Measurements from ENCODE around the gene BEST4.

BEST4 gene

DNA sequence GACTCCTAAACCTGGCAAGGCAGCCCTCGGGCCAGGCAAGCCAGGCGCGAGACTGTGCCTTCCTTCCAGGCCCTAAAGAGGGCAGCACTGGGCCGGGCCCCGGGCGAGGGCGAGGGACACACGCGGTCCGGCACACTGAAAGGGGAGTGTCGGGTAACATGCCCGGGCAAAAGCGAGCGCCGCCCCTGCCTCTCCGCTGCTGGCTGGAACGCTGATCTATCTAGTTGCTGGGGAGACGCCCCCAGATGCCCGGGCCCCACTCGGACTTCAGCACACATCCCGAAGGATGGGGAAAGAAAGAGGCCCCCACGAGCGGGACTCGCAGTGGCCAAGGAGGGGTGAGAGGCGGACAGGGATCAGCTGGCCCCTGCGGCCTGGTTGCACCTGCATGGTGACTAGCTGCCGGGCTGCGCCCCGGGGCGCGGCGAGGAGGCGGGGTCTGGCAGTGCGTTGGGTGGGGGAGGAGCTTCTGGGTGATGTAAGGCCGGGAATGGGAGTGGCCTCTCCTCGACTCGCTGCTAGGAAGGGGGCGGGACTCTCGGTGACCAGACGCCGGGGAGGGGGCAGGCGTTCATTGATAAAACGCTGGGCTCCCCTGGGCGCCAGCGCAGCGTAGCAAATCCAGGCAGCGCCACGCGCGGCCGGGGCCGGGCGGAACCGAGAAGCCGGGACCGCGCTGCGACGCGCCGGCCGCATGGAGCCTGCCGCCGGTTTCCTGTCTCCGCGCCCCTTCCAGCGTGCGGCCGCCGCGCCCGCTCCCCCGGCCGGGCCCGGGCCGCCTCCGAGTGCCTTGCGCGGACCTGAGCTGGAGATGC is 12.0 kb upstream of the BEST4 start, which contains the start of gene PLK3 (continued):
- TF ChIP-seq ZBTB44 (tag by site-specific recombination; IDR thresholded peaks at IDR 0.05): peak; percentile 97
- TF ChIP-seq ZBTB21 (tag by site-specific recombination; IDR thresholded peaks at IDR 0.05): peak; percentile 50; the same call in 1 of the 2 replicates
- TF ChIP-seq ZNF404 (tag by site-specific recombination; IDR thresholded peaks at IDR 0.05): no peak
- no peak for TF ChIP-seq ZNF521 (tag by site-specific recombination; IDR thresholded peaks at IDR 0.05)
- peak; percentile 94 for TF ChIP-seq ZNF2 (tag by site-specific recombination; IDR thresholded peaks at IDR 0.05)
- TF ChIP-seq ZBTB26 (tag by site-specific recombination; optimal IDR thresholded peaks at IDR 0.05): peak; percentile 81
- TF ChIP-seq RBAK (tag by site-specific recombination; IDR thresholded peaks at IDR 0.05): no peak
- TF ChIP-seq ZNF280D (tag by site-specific recombination; IDR thresholded peaks at IDR 0.05): no peak; the same call in 1 of the 2 replicates
- peak; percentile 96 for TF ChIP-seq KLF17 (tag by site-specific recombination; IDR thresholded peaks at IDR 0.05)
- no peak for TF ChIP-seq ZNF426 (tag by site-specific recombination; IDR thresholded peaks at IDR 0.05)
- peak; percentile 98 for TF ChIP-seq BCL11A (tag by site-specific recombination; IDR thresholded peaks at IDR 0.05; ENCODE audit: low read depth)
- peak; percentile 38; the same call in 1 of the 2 replicates for TF ChIP-seq ZNF366 (tag by site-specific recombination; conservative IDR thresholded peaks at IDR 0.05)
- TF ChIP-seq, protein P1, sequence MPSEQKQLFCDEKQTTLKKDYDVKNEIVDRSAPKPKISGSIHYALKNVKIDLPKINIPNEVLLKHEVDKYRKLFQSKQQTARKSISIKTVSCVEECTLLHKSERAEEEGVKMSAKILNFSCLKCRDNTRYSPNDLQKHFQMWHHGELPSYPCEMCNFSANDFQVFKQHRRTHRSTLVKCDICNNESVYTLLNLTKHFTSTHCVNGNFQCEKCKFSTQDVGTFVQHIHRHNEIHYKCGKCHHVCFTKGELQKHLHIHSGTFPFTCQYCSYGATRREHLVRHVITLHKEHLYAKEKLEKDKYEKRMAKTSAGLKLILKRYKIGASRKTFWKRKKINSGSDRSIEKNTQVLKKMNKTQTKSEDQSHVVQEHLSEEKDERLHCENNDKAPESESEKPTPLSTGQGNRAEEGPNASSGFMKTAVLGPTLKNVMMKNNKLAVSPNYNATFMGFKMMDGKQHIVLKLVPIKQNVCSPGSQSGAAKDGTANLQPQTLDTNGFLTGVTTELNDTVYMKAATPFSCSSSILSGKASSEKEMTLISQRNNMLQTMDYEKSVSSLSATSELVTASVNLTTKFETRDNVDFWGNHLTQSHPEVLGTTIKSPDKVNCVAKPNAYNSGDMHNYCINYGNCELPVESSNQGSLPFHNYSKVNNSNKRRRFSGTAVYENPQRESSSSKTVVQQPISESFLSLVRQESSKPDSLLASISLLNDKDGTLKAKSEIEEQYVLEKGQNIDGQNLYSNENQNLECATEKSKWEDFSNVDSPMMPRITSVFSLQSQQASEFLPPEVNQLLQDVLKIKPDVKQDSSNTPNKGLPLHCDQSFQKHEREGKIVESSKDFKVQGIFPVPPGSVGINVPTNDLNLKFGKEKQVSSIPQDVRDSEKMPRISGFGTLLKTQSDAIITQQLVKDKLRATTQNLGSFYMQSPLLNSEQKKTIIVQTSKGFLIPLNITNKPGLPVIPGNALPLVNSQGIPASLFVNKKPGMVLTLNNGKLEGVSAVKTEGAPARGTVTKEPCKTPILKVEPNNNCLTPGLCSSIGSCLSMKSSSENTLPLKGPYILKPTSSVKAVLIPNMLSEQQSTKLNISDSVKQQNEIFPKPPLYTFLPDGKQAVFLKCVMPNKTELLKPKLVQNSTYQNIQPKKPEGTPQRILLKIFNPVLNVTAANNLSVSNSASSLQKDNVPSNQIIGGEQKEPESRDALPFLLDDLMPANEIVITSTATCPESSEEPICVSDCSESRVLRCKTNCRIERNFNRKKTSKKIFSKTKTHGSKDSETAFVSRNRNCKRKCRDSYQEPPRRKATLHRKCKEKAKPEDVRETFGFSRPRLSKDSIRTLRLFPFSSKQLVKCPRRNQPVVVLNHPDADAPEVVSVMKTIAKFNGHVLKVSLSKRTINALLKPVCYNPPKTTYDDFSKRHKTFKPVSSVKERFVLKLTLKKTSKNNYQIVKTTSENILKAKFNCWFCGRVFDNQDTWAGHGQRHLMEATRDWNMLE (tag by site-specific recombination; conservative IDR thresholded peaks at IDR 0.05; ENCODE audit: low read depth): no peak
- no peak for TF ChIP-seq ZSCAN16 (tag by site-specific recombination; IDR thresholded peaks at IDR 0.05)
- no peak for TF ChIP-seq ZNF433 (tag by site-specific recombination; IDR thresholded peaks at IDR 0.05; ENCODE audit: low read depth)
- no peak for TF ChIP-seq ZNF558 (tag by site-specific recombination; IDR thresholded peaks at IDR 0.05)
- TF ChIP-seq ZNF16 (tag by site-specific recombination; IDR thresholded peaks at IDR 0.05; ENCODE audit: low read depth): no peak
- TF ChIP-seq ZNF24 (tag by site-specific recombination; IDR thresholded peaks at IDR 0.05): peak; percentile 84
- TF ChIP-seq, protein P2, sequence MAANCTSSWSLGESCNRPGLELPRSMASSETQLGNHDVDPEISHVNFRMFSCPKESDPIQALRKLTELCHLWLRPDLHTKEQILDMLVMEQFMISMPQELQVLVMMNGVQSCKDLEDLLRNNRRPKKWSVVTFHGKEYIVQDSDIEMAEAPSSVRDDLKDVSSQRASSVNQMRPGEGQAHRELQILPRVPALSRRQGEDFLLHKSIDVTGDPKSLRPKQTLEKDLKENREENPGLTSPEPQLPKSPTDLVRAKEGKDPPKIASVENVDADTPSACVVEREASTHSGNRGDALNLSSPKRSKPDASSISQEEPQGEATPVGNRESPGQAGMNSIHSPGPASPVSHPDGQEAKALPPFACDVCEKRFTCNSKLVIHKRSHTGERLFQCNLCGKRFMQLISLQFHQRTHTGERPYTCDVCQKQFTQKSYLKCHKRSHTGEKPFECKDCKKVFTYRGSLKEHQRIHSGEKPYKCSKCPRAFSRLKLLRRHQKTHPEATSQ (tag by site-specific recombination; IDR thresholded peaks at IDR 0.05): peak; percentile 86; the same call in 1 of the 2 replicates
- no peak for TF ChIP-seq ZNF214 (tag by site-specific recombination; IDR thresholded peaks at IDR 0.05; ENCODE audit: borderline replicate concordance)
- TF ChIP-seq ZNF585B (tag by site-specific recombination; IDR thresholded peaks at IDR 0.05): no peak
- TF ChIP-seq OSR2 (tag by site-specific recombination; IDR thresholded peaks at IDR 0.05): no peak
- TF ChIP-seq ZNF174 (tag by site-specific recombination; IDR thresholded peaks at IDR 0.05): no peak
- TF ChIP-seq ZNF239 (tag by site-specific recombination; IDR thresholded peaks at IDR 0.05): no peak
- 0 out of 2 replicates have a peak, but pooled peaks have one; percentile 65 for TF ChIP-seq ZNF391 (tag by site-specific recombination; IDR thresholded peaks at IDR 0.05; ENCODE audit: borderline replicate concordance, low read depth)
- peak; percentile 78 for TF ChIP-seq ZFHX2 (tag by site-specific recombination; conservative IDR thresholded peaks at IDR 0.05)

All from HEK293 (cell line).